GM12865 (cell line): Measurements from ENCODE around the gene AKTIP.
A peak's percentile ranks its signal among the peaks of the same experiment; 100 is the strongest.

Source experiments
- DNase-seq: peaks from one replicate; pipeline ENCODE4 v3.0.0; 2010; ENCODE audit warnings: low read depth
- H3K4me3 ChIP-seq: 2 replicates; pipeline ENCODE4 v1.5.1; 2011; ENCODE audit warnings: mild to moderate bottlenecking, low read depth, low read length, control low read depth
- TF ChIP-seq, protein P1 (sequence below): IDR thresholded peaks from 2 replicates; pipeline ENCODE4 v1.5.1; 2011; ENCODE audit warnings: low read length, control low read depth, low read depth, inconsistent platforms; ENCODE audit not compliant: insufficient read depth; ENCODE audit errors: missing control alignments

The AKTIP gene

DNA sequence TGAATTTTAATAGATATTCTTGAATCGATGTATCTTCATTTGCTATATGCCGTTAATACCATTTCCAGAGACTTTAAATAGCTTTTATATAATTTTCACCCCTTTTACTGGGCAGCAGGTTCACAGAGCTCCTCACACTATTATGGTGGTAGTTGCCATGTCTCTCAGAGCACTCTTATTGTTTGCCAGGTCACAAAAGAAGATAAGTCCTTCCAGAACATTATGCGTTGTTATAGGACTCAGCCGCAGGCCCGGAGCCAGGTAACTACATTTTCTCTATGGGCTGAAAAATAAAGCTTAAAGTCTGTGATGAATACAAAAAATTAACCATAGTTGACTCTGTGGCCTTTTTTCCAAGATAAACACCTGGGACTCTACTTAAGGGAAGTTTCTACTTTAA is 24.0 kb downstream of the AKTIP start:
- TF ChIP-seq, protein P1, sequence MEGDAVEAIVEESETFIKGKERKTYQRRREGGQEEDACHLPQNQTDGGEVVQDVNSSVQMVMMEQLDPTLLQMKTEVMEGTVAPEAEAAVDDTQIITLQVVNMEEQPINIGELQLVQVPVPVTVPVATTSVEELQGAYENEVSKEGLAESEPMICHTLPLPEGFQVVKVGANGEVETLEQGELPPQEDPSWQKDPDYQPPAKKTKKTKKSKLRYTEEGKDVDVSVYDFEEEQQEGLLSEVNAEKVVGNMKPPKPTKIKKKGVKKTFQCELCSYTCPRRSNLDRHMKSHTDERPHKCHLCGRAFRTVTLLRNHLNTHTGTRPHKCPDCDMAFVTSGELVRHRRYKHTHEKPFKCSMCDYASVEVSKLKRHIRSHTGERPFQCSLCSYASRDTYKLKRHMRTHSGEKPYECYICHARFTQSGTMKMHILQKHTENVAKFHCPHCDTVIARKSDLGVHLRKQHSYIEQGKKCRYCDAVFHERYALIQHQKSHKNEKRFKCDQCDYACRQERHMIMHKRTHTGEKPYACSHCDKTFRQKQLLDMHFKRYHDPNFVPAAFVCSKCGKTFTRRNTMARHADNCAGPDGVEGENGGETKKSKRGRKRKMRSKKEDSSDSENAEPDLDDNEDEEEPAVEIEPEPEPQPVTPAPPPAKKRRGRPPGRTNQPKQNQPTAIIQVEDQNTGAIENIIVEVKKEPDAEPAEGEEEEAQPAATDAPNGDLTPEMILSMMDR: no peak
- H3K4me3 ChIP-seq: no peak overlapping the region
- no peak for DNase-seq

DNA sequence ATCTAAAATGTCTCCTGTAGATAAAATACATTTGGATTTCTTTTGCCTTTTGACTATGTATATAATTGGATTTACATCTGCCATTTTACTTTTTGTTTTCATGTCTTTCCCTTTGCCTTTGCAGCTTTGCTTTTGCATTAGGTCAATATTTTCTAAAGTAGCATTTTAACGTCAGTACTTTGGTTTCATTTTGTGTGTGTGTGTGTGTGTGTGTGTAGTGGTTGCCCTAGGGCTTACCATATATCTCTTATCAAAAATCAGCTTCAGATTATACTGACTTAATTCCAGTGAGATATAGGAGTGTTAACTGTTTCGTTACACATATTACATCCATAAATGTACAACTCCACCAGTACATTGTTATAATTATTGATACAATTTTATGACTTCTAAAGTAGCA is 26.1 kb downstream of the AKTIP start:
- H3K4me3 ChIP-seq: no peak overlapping the region
- no peak for DNase-seq
- TF ChIP-seq, protein P1: no peak

DNA sequence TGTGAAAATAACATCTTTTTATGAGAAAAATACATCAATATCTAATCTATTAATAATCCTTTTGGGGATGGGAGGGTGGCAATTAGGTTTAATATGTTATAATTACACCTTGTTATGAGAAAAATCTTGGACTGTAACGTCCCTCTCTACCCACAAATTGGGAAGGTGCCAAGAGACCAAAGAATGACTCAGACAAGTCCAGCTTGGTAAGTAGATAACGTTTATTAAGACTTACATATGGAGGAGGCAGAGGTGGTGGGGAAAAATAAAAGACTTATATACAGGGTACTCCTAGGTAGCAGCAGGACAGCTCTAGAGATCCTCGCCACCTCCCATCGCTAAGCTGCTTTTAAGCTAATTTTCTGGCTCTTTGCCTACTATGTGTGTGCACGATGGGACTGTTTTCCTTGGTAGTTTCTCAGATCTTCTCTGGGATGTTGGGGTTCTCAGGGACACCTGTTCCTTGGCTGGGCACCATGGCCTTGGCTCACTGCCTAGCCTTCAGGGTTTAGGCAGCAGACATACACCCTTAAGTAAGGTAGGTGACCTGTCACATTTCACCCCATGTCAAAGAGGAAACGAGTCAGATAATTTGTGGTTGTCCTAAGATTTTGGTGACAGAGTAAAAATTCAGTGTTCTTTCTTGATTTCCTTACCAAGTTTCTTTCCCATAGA is 37.3 kb downstream of the AKTIP start:
- H3K4me3 ChIP-seq: no peak overlapping the region
- TF ChIP-seq, protein P1: no peak
- no peak for DNase-seq

DNA sequence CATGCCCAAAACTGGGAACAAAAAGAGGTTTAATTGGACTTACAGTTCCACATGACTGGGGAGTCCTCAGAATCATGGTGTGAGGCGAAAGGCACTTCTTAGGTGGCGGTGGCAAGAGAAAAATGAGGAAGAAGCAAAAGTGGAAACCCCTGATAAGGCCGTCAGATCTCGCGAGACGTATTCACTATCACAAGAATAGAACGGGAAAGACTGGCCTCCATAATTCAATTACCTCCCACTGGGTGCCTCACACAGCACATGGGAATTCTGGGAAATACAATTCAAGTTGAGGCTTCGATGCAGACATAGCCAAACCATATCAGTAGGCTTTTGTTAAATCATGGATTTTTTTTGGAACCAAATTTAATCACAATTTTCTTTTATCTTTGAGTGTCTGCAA is 44.4 kb downstream of the AKTIP start:
- no peak for DNase-seq
- H3K4me3 ChIP-seq: no peak overlapping the region
- TF ChIP-seq, protein P1: no peak

DNA sequence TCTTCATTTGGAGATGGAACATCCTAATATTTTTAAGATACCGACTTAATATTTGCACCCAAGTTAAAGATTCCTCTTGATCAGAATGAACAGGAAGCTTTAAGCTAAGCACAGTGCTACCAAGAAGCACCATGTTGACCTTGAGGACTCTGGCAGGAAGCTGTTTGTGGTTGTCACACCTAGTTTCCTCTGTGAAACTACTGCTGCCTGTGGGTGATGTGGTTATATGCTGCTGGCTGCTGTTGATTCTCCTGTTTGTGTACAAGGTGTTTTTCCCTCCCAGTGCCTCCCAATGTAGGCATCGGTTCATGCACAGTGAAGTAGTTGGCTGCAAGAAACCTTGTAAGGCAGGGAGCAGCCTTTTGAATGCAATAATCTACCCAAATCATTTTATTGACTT is 45.3 kb downstream of the AKTIP start:
- TF ChIP-seq, protein P1: no peak

DNA sequence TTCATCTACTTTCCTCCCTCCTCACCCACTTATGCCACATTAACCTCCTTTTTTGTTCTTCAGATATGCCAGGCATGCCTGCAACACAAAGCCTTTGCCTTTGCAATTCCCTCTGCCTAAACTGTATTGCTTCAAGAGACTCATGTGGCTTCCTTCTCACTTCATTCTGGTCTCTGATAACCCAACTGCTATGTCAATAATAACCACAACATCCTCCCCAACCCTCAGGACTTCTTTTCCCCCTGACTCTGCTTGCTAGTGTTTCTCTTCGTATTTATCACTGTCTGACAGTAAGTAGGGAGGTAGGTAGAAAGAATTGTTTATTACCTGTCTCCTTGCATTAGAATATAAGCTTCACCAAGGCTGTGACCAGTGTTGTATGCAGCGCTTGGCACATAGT is 46.4 kb downstream of the AKTIP start:
- no peak overlapping the region for H3K4me3 ChIP-seq
- TF ChIP-seq, protein P1: no peak
- DNase-seq: peak; percentile 46

More for the DNA sequence above, 45.3 kb downstream of the AKTIP start:
- H3K4me3 ChIP-seq: no peak overlapping the region
- peak; percentile 95 for DNase-seq

DNA sequence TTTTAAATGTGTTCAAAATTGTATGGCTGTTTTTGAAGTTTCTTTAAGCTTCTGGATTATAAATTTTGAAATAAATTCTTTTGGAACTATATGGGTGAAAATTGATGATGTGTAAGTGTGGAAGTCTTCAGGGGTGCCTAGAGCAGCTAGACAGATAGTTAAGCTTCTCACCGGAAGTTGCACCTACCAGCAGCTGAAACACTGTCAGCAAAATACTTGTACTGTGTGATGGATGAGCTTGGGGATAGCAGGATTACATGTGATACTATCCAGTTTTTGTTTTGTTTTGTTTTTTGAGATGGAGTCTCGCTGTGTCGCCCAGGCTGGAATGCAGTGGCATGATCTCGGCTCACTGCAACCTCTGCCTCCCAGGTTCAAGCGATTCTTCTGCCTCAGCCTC is 49.1 kb downstream of the AKTIP start:
- no peak for DNase-seq
- H3K4me3 ChIP-seq: no peak overlapping the region
- TF ChIP-seq, protein P1: no peak
